Common myeloid progenitor, CD34-positive (primary cell): ENCODE results near the gene CARM1. TPM values are rescaled to one million over a fixed set of nuclear protein-coding genes. Genes with fewer than 3 reads are reported as not detected.

Experiments used
- CTCF ChIA-PET: fragments of 350-600 bp; sonication (Branson Sonifier 250); formaldehyde crosslinking; loops from one replicate; lab custom pipeline; 2021; ENCODE audit warnings: antibody characterized with exemption; lab: Charles Lee
- POLR2A ChIA-PET: fragments of 350-600 bp; sonication (Branson Sonifier 250); formaldehyde crosslinking; loops from one replicate; lab custom pipeline; 2021; ENCODE audit warnings: antibody characterized with exemption; lab: Charles Lee
- DNase-seq, 3 donors: peaks; one replicate each; pipeline versions ENCODE4 v3.0.0 to v3.0.0-alpha.2; 2013
- H3K27ac ChIP-seq, 2 experiments: 1 replicate in 1 of 2; 2 replicates in 1 of 2; pipeline ENCODE4 v1.7.0; 2013; ENCODE audit warnings: inconsistent platforms in 2 of 2, low read length in 2 of 2, mild to moderate bottlenecking in 2 of 2, low read depth in 1 of 2, moderate library complexity in 1 of 2; ENCODE audit not compliant: severe bottlenecking in 2 of 2, insufficient read depth in 1 of 2, poor library complexity in 1 of 2
- H3K27me3 ChIP-seq, 5 experiments: replicated peaks in 2 of 5; 1 replicate in 3 of 5; 2 replicates in 2 of 5; pipeline versions ENCODE4 v1.6.1 to v1.7.0; 2013; ENCODE audit warnings: low read length in 4 of 5, mild to moderate bottlenecking in 2 of 5, moderate library complexity in 2 of 5, inconsistent platforms in 1 of 5; ENCODE audit not compliant: insufficient read depth in 5 of 5, control insufficient read depth in 4 of 5
- H3K36me3 ChIP-seq, 4 experiments: 1 replicate in 2 of 4; 2 replicates in 2 of 4; pipeline versions ENCODE4 v1.6.1 to v1.7.0; 2013; ENCODE audit warnings: low read length in 3 of 4, control low read depth in 1 of 4, mild to moderate bottlenecking in 1 of 4; ENCODE audit not compliant: control insufficient read depth in 4 of 4, insufficient read depth in 4 of 4
- H3K4me1 ChIP-seq, 4 experiments: 1 replicate in 3 of 4; 2 replicates in 1 of 4; pipeline versions ENCODE4 v1.6.1 to v1.7.1; 2013; ENCODE audit warnings: low read length in 3 of 4, mild to moderate bottlenecking in 3 of 4, control low read depth in 1 of 4, inconsistent platforms in 1 of 4, moderate library complexity in 1 of 4; ENCODE audit not compliant: control insufficient read depth in 4 of 4, insufficient read depth in 4 of 4; ENCODE audit errors: control extremely low read depth in 1 of 4
- H3K4me3 ChIP-seq, 7 experiments: 1 replicate in 4 of 7; 2 replicates in 3 of 7; pipeline versions ENCODE4 v1.5.1 to v1.7.0; 2013; ENCODE audit warnings: mild to moderate bottlenecking in 7 of 7, low read length in 6 of 7, moderate library complexity in 6 of 7, inconsistent platforms in 2 of 7, low read depth in 2 of 7, control low read depth in 1 of 7; ENCODE audit not compliant: insufficient read depth in 4 of 7, control insufficient read depth in 1 of 7; ENCODE audit errors: extremely low read depth in 1 of 7
- H3K9me3 ChIP-seq, 5 experiments: 1 replicate in 4 of 5; 2 replicates in 1 of 5; pipeline versions ENCODE4 v1.6.1 to v1.7.1; 2013; ENCODE audit warnings: low read length in 4 of 5, mild to moderate bottlenecking in 2 of 5, inconsistent platforms in 1 of 5, low read depth in 1 of 5, moderate library complexity in 1 of 5; ENCODE audit not compliant: control insufficient read depth in 4 of 5, insufficient read depth in 2 of 5; ENCODE audit errors: control extremely low read depth in 1 of 5
- WGBS: methylation state at CpG from one replicate; pipeline ENCODE4 v1.1.5; 2013; ENCODE audit not compliant: insufficient coverage; 5-methylcytosine and 5-hydroxymethylcytosine counted together
- polyA plus RNA-seq: library from polyadenylated mRNA; unstranded; fragments of 120-200 nt; gene quantifications from one replicate; pipeline ENCODE4 v1.2.1, GENCODE V29; 2013

Gene CARM1
- polyA plus RNA-seq = 20.3 TPM

DNA sequence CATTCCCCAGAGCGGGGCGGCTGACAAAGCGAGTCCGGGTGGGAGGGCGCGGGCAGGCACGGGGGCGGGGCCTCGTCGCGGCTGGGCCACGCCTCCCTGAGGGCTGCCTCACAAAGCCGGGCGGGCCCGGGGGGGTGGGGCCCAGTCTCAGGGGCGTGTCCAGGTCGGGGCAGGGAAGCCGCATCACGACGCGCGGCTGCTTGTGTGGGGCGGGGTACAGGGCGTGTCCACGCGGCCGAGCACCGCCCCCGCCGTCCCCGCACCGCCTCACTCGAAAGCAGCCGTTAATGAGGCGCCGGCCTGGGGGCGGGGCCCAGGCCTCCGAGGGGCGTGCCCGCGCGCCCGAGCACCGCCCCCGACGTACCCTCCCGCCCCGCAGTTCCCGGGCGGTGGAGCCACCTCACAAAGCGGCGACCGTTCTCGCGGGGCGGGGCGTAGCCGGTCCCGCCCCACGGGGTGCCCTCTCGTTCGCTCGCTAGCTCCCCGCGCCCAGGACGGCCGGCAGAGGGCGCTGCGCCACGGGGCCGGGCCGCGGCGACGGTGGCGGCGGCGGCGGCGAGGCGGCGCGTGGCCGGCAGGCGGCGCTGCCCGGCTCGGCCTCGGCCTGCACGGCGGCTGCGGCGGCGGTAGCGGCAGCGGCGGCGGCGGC is at the start of gene CARM1:
Gene CARM1, plus strand, starts transcription at position 599 of the 649 bp plus-strand sequence. CDS start 150 bp downstream, outside the sequence.
- POLR2A ChIA-PET = interaction anchor here (0.6 to 1.0 kb wide), 2 partner anchors 35 to 155 kb away, joined by 3 read pairs; partner anchors contain the start of gene TMED1
- peak; percentile 96 to 98 (median 97) for DNase-seq
- 0% methylated on average over 45 of the region's 99 CpGs for WGBS
- Histone ChIP-seq H3K4me1 (peaks cover 0 to 15% (median 11%) of the 10 kb centered on the region in 4 experiments), H3K9me3 (no peaks in the 10 kb centered on the region), H3K27ac (peak within 1 kb of the TSS in 1 of 2 experiments; percentile 70), H3K4me3 (peak within 1 kb of the TSS; percentile 58 to 89 (median 74)), H3K27me3 (no peaks in the 10 kb centered on the region), H3K36me3 (peaks cover 0 to 3% (median 0%) of the 10 kb centered on the region in 4 experiments)
- CTCF ChIA-PET = interaction anchor here (0.6 to 2.9 kb wide), 2 partner anchors 9 to 825 kb away, joined by 3 to 11 read pairs; no protein-coding TSS in a partner anchor

DNA sequence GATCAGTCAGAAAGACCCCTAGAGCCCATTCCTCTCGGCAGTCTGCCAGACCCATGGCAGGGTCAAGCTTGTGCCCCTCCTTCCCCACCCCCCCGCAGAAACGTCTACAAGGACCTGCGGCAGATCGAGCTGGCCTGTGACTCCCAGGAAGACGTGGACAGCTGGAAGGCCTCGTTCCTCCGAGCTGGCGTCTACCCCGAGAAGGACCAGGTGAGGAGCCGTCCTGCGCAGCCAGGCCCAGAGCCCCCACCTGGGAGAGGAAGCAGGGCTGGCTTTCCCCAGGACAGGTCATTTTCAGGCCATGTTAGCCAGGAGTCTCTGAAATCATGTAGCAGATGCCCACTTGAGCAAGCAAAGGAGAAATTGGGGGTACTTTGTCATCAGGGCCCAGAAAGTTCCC is 47.7 kb upstream of the CARM1 start:
- H3K4me3 ChIP-seq = no peak overlapping the region
- peaks cover 0 to 10% (median 4%) of the 10 kb centered on the region in 4 experiments for H3K4me1 ChIP-seq
- no peak overlapping the region for H3K27ac ChIP-seq
- H3K36me3 ChIP-seq = peaks cover 2 to 60% (median 43%) of the 10 kb centered on the region in 4 experiments
- WGBS = 96% methylated on average over 12 of the region's 12 CpGs
- no peaks in the 10 kb centered on the region for H3K27me3 ChIP-seq
- DNase-seq = no peak
- ChIA-PET POLR2A (no interaction called here), CTCF (interaction anchor here (1.0 to 1.6 kb wide), 2 partner anchors 9 to 34 kb away, joined by 4 to 5 read pairs; no protein-coding TSS in a partner anchor)
- H3K9me3 ChIP-seq = no peaks in the 10 kb centered on the region

DNA sequence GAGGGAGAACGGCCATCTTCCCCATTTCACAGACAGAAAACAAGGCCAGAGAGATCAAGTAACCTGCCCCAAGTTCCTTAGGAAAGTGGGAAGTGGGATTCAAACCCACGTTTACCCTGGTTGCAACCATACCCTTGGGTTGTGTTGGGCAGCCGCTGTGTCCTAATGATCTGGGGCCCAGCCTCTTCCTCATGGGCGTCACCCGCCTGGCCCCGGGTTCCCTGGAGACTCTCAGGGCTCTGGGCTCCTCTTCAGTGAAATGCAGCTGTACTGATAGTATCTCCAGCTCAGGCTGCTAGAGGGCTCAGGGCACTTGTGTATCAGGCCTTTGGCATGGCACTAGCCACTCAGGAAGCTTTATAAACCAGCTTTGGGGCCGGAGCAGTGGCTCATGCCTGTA is 45.1 kb upstream of the CARM1 start:
- WGBS = 94% methylated on average over 7 of the region's 7 CpGs
- no peak for DNase-seq
- no peak overlapping the region for H3K4me3 ChIP-seq
- ChIA-PET CTCF (interaction anchor here (1.1 to 2.0 kb wide), 5 partner anchors 10 to 109 kb away, joined by 3 to 7 read pairs (median 3); partner anchors contain the start of gene TMED1), POLR2A (no interaction called here)
- H3K27ac ChIP-seq = no peak overlapping the region
- peaks cover 5 to 64% (median 44%) of the 10 kb centered on the region in 4 experiments for H3K36me3 ChIP-seq
- H3K27me3 ChIP-seq = no peaks in the 10 kb centered on the region
- H3K9me3 ChIP-seq = no peaks in the 10 kb centered on the region
- peaks cover 0 to under 1% (median 0%) of the 10 kb centered on the region in 4 experiments for H3K4me1 ChIP-seq

DNA sequence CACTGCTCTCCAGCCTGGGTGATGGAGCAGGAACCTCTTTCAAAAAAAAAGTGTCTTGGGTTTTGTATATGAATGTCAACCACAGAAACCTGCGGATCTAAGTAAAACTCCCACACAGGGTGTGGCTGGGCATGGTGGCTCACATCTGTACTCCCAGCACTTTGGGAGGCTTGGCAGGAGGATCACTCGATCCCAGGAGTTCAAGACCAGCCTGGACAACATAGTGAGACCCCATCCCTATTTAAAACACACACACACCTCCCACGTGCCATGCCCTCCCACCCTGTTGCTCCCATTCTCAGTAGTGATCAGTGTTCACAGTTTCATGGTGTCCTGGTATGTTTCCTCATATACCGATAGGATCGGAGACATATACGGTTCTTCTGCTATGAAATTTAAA is 44.5 kb upstream of the CARM1 start:
- Histone ChIP-seq H3K36me3 (peaks cover 5 to 67% (median 46%) of the 10 kb centered on the region in 4 experiments), H3K4me1 (no peaks in the 10 kb centered on the region), H3K27me3 (no peaks in the 10 kb centered on the region), H3K4me3 (no peak overlapping the region), H3K9me3 (no peaks in the 10 kb centered on the region), H3K27ac (no peak overlapping the region)
- ChIA-PET CTCF (interaction anchor here (1.2 to 4.7 kb wide), 6 partner anchors 9 to 38 kb away, joined by 3 to 31 read pairs (median 5); partner anchors contain the start of gene TMED1), POLR2A (no interaction called here)
- DNase-seq = no peak
- 94% methylated on average over 6 of the region's 6 CpGs for WGBS

DNA sequence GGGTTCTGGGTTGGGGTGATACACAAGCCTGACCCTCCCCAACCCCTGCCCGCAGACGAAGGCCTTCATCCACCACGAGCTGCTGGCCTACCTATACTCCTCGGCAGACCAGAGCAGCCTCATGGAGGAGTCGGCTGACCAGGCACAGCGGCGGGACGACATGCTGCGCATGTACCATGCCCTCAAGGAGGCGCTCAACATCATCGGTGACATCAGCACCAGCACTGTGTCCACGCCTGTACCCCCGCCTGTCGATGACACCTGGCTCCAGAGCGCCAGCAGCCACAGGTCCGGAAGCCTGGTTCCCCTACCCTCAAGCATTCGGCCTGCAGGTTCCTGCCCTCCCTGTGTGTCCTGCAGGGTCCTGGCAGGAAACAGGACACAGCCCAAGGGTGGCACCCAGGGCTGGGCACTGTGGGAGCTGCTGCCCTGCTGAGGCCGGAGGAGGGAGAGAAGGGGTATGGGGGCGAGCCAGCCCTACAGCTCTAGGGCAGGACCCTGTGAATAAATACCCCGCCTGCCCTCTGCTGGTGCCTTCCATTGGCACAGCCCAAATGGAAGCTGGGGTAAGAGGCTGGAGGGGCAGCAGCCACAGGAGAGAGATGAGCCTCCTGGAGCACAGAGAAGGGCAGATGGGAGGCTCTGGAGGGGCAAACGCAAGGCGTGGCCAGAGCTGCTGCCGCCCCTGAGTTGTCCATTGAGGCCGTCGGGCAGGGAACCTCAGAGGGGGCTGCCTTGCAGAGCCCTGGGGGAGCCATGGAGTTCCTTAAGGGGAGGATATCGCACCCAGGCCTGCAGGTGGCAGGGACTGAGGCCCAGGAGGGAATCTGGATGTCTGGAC is 42.2 kb upstream of the CARM1 start:
- Histone ChIP-seq H3K4me1 (no peaks in the 10 kb centered on the region), H3K36me3 (peaks cover 13 to 75% (median 54%) of the 10 kb centered on the region in 4 experiments), H3K27ac (no peak overlapping the region), H3K27me3 (no peaks in the 10 kb centered on the region), H3K4me3 (no peak overlapping the region), H3K9me3 (no peaks in the 10 kb centered on the region)
- 96% methylated on average over 26 of the region's 26 CpGs for WGBS
- peak in 2 of 3 donors; percentile 24 to 33 for DNase-seq
- ChIA-PET CTCF (interaction anchor here (0.5 to 4.7 kb wide), 13 partner anchors 9 to 130 kb away, joined by 3 to 31 read pairs (median 3); partner anchors contain the start of gene QTRT1), POLR2A (no interaction called here)

DNA sequence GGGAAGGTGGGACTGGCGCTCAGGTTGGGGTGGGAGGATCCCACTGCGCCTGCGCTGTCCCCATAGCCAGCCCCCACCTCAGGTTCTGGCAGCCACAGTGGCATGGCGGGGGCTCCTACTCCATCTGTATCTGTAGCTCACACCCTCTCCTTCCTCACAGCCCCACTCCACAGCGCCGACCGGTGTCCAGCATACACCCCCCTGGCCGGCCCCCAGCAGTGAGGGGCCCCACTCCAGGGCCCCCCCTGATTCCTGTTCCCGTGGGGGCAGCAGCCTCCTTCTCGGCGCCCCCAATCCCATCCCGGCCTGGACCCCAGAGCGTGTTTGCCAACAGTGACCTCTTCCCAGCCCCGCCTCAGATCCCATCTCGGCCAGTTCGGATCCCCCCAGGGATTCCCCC is 41.4 kb upstream of the CARM1 start:
- Histone ChIP-seq H3K36me3 (peaks cover 13 to 69% (median 50%) of the 10 kb centered on the region in 4 experiments), H3K4me3 (no peak overlapping the region), H3K27ac (no peak overlapping the region), H3K27me3 (no peaks in the 10 kb centered on the region), H3K9me3 (no peaks in the 10 kb centered on the region), H3K4me1 (peaks cover 0 to 2% (median under 1%) of the 10 kb centered on the region in 4 experiments)
- DNase-seq = no peak
- 97% methylated on average over 11 of the region's 16 CpGs for WGBS
- ChIA-PET CTCF (interaction anchor here (0.6 to 4.7 kb wide), 10 partner anchors 8 to 113 kb away, joined by 3 to 31 read pairs (median 4); no protein-coding TSS in a partner anchor), POLR2A (no interaction called here)
